GM21423 (cell line): ENCODE measurements around the gene CBX8.

ENCODE experiments used
- ATAC-seq: cut with Tn5 transposase; IDR thresholded peaks from one replicate; pipeline ENCODE4 v1.9.1; 2021; ENCODE audit warnings: mild to moderate bottlenecking, moderate library complexity; ENCODE audit not compliant: unreplicated experiment

Gene CBX8

DNA sequence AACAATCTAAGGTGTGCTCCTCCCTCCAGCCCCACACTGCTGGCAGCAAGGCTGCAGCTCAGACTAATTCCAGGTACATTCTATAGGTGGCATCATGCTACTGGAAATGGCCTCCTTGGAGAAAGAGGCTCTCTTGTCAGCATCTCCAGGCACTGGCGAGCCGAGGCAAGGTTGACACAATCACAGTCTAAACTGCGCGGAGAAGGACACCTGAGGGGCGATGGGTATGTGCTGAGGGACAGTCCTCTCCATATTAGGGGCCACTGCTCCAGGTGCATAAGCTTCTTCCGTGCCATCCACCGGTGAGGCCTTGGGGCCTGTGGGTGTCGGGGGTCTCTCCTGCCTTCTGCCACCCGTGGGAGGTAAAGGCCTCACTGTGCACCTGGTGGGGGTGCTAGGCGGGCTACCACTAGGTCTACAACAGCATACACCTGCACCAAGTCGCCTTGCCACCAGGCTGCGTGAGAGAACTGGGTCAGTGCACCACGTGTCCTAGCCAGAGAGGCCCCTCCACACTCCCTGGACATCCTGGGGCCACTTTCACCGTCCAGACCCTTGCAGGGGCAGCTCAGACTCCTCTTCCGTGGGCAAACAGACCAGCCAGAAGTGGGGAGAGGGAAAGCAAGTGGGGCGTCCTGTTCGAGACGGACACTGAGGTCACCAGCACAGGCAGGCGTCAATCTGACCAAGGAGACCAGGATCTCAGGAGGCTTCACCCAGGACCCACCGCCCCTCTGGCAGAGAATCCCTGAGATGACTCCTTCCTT, 12.1 kb upstream of the CBX8 start:
- no peak for ATAC-seq

DNA sequence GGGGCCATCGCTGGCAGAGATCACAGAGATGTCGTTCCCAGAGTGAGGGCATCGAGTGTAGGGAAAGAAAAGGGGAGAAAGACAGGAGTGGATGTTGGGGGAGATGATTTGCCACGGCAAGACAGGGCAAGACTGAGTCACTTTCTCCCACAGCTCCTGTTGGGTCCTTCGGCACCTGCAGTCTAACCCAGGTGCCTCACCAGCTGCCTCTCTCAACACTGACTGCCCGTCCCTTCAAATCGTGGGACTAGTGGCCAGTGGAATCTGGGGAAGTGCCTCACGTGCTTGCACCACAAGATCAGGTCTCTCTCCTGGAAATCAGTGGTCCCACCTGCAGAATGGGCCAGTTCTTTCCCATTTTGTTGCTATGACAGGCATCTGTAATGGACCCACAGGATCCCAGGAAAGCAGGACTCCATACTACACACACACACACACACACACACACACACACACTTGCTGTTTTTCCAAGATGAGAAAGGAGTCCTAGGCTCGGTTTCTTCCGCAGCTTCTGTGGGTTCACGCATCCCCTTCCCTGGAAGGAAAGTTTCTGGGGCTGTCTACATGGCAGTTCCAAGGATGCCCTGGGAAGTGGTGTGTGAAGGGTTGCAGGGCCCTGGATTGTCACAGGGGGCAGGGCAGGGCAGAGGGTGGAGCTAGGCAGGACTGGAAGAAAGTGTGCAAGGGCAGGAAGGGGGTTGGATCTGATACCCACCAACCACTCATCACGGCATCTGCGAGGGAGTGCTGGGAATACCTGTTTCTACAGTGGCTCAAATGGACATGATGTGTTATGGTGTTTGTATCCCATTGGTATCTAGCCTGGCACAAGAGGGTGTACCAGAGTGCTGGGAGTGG, 10.2 kb upstream of the CBX8 start:
- ATAC-seq, result no peak

DNA sequence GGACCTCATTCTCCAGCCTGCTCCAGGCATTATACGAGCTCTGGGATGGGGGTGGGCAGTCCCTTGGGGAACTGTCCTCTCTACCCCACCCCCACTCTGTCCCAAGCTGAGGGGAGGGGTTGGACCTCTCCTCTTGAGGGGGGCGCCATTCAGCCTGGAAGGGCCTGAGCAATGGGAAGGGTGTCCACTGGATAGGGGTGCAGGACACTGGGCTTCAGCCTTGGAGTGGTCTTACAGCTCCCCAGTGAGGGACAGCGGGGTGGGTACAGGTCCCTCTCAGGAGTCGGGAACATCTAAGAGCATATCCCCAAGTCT, 9.5 kb upstream of the CBX8 start:
- ATAC-seq, result no peak

DNA sequence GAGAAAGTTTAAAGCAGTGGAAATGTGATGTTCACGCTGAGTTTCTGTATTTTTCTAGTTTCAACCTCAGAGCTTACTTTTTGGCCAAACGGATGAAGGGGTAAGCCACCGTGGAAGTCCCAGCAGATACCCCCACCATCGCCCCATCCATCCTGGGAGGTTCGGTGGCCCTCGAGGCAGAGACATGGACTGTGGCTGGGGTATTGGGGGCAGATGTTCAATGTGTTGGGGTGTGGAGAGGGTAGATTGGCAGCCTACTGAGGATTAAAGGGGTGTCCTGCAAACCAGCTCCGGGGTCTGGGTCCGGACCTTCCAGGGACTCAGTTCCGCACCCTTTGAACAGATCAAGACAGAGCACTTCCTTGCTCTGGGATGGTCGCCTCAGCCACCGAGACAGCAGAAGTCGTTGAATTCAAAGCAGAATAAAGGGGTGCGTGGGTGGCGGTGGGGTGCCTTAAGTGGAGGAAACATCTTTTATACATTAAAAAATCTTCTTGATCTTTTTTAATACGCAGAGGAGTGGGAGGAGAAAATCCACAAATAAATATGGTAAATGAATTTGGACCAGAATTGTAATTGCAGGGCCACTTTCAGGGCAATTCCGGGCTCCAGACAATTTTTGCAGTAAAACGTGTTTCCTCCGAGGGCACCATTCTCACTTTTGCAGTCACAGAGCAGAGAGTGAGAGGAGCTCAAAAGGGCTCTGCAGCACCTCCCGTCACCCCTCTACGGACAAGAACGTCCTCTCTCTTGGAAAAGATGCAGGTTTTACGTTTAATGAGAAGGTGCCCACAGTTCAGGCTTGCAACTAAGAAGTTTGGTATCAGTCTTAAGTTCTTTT, 8.2 kb upstream of the CBX8 start:
- ATAC-seq, result no peak

DNA sequence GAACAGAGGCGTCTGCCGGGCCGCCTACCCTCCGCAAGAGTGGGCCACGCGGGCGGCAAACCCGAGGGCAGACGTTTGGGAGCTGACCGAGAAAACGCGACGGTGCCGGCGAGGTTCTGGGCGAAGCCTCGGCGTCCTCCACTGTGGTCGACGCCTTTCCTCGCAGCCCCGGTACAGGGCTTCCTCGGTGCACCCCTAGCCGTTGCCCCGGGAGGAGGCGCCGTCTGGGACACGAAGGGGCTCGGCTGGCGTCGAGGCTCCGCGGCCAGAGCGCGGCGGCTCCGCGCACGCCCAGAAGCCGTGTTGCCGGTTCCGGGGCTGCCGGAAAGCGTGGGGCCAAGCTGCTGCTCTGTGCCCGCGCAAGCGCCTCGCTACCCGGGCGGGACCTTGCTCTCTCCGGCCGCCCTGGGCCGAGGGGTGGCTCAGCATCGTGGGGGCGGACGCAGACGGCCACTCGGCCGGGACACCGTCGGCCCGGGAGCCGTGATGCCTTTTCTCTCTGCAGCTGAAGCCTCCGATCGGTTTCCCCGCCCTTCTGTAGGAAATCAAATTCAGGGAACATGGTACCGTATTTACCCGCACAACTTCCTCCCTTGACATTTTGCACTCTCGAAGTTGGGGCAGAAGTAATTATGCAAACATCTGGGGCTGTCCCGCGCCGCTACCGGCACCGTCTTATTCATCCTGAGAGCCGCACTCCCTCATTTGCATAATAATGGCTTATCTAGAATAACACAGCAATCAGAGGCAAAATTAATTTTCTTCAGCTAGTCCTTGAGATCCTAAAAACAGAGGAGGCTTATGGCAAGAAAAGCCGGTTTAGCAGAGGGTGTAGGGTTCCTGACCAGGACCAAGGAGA, 7.3 kb upstream of the CBX8 start:
- ATAC-seq, result peak; percentile 69

DNA sequence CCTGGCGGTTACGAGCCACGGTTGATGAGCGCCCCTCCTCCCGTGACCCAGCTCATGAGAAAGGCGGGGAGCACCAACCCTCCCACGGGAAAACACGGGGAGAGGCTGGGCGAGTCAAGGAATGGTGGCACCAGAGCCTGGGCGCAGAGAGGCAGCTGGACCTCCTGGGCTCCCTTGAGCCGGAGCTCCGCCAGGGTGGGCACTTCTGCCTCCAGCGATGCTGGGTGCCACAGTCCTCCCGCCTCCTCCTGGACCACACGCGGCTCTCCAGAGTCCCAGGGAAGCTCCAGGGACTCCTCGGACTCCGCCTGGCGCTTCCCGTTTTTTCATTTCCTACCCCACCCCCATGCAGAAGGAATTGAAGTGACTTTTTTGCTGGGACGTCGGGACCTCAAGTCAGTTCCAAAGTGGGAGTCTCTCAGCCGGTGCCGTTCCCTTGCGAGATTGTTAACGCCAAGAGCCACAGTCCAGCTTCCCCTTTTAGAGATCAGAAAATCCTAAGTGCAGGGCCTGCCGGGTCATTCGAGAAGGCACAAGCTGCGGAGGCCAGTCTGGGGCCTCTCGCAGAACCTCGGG, 6.6 kb upstream of the CBX8 start:
- ATAC-seq, result no peak

DNA sequence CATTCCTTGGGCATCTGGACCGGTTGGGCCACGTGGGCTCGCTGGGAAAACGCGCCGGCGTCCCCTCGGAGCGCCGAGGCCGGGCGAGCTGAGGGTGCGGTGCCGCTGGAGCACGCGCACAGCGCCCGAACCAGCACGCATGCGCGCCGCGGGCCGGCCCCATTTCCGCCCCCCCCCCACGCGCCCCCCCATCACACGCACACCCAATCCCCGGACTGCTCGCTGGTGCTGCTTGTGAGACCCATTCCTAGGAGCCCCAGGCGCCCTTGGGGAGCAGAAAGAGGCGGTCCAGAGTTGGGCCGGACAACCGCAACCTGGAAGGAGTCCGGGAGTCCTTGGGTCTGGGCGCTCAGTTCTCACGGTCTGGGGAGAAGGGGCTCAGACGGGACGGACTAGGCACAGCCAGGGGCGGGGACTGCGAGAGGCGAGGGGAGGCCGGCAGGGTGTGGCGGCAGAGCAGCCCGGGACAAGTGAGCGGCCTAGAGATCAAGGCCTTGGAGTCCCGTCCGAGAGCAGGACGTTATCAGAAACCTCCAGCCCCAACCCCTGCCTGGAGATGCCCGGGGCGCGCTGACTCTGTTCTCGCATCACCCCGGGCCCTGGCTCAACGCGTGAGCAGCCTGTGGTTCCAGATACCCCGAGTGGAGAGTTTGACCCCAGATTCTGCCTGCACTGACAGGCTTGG, 6.0 kb upstream of the CBX8 start:
- no peak for ATAC-seq

DNA sequence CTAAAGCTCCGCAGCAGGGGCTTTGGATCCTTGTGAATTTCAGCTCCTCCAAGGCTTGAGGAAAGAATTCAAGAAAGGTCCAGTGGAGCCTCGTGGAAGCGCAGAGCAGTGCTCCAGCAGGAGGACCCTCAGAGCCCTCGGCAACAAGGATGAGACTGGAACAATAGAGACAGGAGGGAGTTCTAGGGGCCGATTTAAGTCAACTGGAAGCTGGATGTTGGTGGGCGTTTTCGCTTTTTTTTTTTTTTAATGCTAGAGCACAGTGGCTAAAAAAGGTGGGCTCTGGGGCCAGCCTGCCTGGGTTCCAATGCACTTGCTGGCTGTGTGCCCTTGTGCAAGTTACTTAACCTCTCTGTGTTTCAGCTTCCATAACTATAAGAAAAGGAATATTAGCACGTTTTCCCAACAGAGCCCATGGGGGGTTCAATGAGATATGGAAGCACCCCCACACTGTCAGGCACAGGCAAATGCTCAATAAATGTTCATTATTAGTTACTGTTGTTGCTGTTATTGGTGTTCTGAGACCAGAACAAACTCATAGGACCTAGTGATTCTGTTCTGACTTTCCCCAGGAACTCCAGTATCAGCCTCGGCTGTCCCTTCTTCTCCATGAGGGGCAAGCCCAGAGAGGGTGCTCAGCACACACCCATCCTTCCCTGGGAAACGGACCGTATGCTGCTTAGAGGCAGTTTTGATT, 5.3 kb upstream of the CBX8 start:
- ATAC-seq, result no peak

DNA sequence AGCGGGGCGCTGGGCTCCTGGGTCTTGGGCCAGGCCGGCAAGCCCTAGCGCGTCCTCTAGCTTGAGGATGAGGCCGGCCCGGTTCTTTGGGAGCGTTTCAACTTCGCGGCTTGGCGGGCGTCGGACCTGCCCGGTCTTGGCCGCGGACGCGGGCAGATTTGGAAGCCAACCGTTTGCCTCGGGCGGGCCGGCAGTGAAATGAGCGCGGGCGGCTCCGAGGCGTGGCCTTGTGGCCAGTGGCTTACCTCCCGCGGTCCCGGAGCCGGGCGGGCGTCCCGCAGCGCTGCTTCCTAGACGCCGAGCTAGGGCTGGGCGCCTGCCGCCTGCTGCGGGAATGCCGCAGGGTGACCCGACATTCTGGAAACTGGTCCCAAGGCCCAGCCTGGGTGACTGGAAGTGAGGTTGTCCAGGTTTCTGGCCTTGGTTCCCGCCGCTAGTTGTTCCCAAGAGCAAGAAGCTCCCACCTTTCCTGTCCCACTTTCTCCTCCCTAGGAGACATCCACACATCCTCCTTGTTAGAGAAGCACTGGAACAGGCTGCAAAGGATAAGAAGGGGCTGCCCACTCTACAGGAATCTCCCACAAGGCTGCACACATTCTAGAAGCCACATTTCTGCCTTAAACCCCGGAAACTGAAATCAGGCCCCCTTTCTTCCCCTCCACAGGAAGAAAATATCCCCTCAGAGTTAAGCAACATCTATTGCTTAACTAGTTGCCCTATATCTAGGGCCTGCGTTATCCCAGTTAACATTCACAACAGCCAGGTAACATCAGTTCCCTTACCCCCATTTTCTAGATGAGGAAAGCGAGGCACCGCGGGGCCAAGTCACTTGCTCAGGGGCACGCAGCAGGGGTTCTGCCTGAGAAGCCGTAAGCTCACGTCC, 4.5 kb upstream of the CBX8 start:
- ATAC-seq, result no peak

DNA sequence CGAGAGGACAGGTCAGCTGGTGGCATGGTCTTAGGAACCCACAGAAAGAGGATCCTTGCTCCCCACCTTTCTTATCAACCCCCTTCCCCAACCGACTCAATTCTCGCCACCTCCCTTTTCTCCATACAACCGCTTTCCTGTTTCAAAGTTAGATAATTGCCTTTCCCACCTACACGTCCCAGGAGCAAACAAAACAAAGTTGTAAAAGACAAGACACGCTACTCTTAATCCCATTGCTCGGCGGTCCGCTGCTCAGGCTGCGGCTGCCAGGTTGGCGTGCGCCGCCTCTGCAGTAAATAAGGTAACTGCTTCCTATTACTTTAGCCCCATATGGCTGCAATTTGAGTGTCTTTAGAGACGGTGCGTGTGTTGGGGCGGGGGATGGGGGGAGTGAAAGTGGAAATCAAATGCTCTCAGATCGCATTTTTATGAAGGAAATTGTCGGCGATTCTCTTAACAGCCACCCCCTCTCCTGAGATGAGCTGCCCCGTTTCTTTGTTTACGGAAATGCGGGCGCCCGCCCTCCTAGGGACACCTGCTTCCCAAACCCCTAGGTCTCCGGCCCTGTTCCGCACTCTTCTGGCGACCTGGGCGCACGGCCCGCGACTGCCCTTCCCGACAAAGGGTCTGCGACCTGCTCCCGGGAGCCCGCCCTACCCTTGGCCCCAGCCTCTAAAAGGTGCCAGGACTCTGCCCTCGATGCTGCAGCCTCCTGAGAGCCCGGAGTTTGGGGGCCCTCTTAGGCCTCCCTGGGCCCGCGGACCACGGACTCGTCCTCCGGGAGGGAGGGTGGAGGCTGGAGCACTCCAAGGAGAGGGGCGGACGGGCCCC, 3.7 kb upstream of the CBX8 start:
- ATAC-seq, result no peak

DNA sequence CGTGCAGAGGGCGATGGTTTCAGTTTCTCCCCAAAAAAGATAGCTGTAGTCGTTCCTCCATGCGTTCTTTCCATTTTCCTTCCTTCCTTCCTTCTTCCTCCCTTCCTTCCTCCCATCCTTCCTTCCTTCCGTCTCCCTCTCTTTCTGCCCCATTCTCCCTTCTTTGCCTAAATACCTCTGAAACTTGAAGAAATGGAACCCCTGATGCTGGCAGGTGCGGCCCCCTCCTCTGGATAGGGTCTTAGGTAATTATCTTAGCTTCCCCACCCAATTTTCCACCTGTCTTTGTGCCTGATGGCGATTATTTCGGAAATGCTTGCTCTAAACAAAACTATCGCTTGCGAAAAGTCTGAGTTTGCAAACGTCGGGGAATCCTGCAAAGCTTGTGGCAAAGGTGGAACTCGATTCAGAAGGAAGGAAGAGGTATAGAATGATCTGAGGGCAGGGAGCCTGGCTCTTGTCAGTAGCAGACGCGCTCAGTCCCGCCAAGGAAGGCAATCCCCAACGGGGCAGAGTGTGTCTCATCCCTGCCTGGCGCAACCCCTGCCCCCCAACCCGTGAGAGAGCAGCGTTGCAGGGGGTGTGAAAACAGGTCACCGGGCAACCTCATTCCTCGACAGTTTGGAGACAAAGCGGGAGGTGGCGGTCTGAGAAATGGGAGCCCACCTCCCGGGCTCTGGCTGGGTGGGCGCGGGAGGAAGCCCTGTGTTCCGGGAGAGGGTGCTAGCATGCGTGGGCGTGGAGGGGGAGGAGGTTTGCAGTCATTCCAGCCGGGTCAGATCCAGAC, 2.9 kb upstream of the CBX8 start:
- no peak for ATAC-seq

DNA sequence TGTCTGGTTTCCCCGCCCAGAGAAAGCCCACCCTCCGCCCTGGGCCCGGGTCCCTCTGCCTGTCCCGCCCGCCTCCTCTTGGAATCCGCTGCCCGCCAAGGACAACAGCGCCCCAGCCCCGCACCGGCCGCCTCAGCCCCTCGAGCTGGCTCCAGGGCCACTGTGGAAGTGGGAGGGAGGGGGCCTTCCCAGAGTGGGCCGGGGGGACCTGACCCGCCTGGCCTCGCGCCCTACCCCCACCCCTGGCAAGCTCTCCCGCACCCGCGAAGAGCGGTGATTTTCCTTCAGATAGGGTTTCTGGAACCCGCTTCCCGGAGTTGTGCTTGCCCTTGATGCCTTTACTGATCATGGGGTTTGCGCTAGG, 2.3 kb upstream of the CBX8 start:
- no peak for ATAC-seq

DNA sequence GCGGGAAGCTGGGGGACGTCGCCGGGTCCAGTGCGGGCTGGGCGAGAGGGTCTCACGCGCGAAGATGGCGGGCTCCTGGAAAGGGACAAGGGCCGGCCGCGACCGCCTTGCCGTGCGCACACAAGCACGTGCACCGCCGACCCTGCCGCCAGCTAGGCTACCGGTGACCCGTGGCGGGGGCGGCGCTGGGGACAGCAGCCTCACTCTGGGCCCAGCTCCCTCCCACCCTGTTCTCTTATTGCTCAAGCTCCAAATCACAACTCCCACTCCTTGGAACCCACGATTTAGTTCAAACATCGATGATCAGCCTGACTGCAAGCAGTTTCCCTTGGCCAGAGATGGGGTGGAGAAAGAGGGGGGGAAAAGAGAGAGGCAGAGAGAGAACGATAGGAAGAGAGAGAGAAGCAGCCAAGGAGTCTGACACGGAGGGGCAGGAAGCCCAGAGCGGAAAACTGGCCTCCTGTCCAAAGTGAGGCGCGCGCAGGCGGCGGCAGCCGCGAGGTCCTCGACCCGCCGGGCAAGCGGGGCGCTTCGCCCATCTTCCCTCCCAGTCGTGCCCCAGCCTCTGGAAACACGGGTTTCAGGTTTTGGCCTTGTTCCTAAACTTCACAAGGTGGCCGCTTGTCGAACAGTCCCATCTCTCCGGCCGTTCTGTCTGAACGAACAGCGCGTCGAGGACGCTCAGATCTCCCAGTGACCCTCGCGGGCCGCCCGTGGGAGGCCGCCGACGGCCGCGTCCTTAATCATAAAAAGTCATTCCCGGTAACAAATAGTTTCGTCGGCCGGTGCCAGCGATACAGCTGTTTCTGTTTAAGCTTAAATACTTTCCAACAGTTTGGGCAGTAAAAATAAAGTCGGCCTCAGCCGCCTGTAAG, 1.7 kb upstream of the CBX8 start:
- ATAC-seq, result no peak

DNA sequence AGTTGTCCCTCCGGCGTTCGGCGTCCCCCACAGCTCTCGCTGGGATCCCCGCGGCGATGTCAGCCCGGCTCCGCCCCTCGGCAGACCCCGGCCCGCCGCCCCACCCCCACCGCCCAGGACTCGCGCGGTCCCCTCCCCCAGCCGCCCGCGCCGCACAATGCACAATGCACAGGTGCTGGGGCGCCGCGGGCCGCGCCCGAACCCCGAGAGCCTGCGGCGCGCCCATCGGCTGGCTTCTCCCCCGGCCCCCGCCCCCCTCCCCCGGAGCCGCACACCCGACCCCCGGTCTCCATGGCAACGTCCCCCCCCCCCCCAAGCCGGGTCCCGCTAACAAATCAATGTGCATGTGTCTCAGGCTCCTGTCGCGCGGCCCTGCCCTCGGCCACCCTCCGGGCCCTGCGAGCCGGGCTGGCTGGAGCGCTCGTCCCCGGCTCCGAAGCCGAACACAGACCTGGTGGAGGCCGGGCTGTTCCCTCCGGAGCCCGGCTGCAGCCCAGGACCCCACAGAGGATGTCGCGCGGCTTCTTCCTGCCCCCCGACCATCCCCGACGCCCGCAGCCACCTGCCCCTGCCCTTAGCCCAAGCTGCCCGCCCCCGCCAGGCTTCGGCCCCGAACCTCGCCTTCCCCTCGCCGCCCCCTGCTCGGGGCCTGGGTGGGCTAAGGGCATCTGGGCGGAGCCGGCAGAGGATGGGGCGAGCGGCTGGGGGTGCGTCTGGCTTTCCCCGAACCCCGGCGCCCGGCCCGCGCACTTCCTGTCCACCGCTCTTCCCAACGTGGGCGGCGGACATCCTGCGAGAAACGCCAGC, 818 bp upstream of the CBX8 start:
- ATAC-seq, result no peak

DNA sequence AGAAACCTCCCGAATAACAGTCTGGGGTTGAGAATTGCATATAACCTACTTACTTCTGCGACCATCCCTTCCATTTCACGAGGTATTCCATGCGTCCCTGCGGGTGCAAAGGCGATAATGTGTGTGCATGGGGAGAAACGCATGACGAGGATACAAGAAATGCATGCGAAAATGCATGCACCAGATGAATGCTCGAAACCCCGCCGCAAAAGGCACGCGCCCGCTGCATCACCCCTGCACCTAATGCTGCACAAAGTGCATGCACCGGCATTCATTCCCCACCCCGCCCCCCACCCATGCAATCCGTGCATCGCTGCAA, 474 bp downstream of the CBX8 start:
- ATAC-seq, result no peak
